WTC11 (cell line): Measurements from ENCODE around the gene ANO7. TPM values are rescaled to one million over a fixed set of nuclear protein-coding genes. Genes with fewer than 3 reads are reported as not detected.

Experiments
- ATAC-seq: fragments of 200-7000 bp; cut with Tn5 transposase; 2 replicates; pipeline ENCODE4 v1.10.0; 2021; ENCODE audit warnings: mild to moderate bottlenecking, moderate library complexity
- CTCF ChIA-PET: fragments of 300-600 bp; sonication (Branson Sonifier 250); formaldehyde crosslinking; loops from one replicate; lab custom pipeline; 2021; ENCODE audit warnings: antibody characterized with exemption; lab: Charles Lee
- POLR2A ChIA-PET: fragments of 350-600 bp; sonication (Branson Sonifier 250); formaldehyde crosslinking; loops from one replicate; lab custom pipeline; 2021; ENCODE audit warnings: antibody characterized with exemption; lab: Charles Lee
- DNase-seq: peaks from one replicate; pipeline ENCODE4 v3.0.0; 2021; ENCODE audit warnings: low spot score
- H3K27ac Mint-ChIP-seq: 2 replicates; pipeline ENCODE4 v1.8.0; 2021; ENCODE audit warnings: mixed read lengths
- H3K27me3 Mint-ChIP-seq: 2 replicates; pipeline ENCODE4 v1.8.0; 2021; ENCODE audit warnings: low read depth, mild to moderate bottlenecking, moderate library complexity, mixed read lengths
- H3K36me3 Mint-ChIP-seq: 2 replicates; pipeline ENCODE4 v1.8.0; 2021; ENCODE audit warnings: mixed read lengths
- H3K4me1 Mint-ChIP-seq: 2 replicates; pipeline ENCODE4 v1.8.0; 2022; ENCODE audit warnings: mixed read lengths
- H3K4me3 Mint-ChIP-seq: 2 replicates; pipeline ENCODE4 v1.8.0; 2021; ENCODE audit warnings: mild to moderate bottlenecking, moderate library complexity, mixed read lengths
- H3K9me3 Mint-ChIP-seq: 2 replicates; pipeline ENCODE4 v1.8.0; 2021; ENCODE audit warnings: mixed read lengths
- ATF1 ChIP-seq: sonication (generic); formaldehyde crosslinking; IDR thresholded peaks from 2 replicates; pipeline ENCODE4 v1.8.1; 2023; ENCODE audit warnings: mild to moderate bottlenecking, moderate library complexity, missing genetic modification reagents
- ATF2 ChIP-seq: sonication (generic); formaldehyde crosslinking; IDR thresholded peaks from 2 replicates; pipeline ENCODE4 v1.8.1; 2022; ENCODE audit warnings: low read depth, missing genetic modification reagents, borderline replicate concordance
- ATF6 ChIP-seq: sonication (generic); formaldehyde crosslinking; IDR thresholded peaks from 2 replicates; pipeline ENCODE4 v1.8.1; 2023; ENCODE audit warnings: mild to moderate bottlenecking, missing genetic modification reagents
- CREB1 ChIP-seq: sonication (generic); formaldehyde crosslinking; IDR thresholded peaks from 2 replicates; pipeline ENCODE4 v1.8.0; 2023; ENCODE audit warnings: mild to moderate bottlenecking, missing genetic modification reagents
- ERG ChIP-seq: fragments of 250-450 bp; sonication (Bioruptor Pico); IDR thresholded peaks from 2 replicates; pipeline ENCODE4 v1.8.0; 2021; ENCODE audit warnings: mild to moderate bottlenecking
- ETV6 ChIP-seq: sonication (generic); formaldehyde crosslinking; IDR thresholded peaks from 2 replicates; pipeline ENCODE4 v1.8.1; 2022; ENCODE audit warnings: mild to moderate bottlenecking, missing genetic modification reagents
- FOXK1 ChIP-seq: sonication (generic); formaldehyde crosslinking; IDR thresholded peaks from 2 replicates; pipeline ENCODE4 v1.8.0; 2022; ENCODE audit warnings: mild to moderate bottlenecking, moderate library complexity, missing genetic modification reagents
- GRHL2 ChIP-seq: fragments of 250-450 bp; sonication (Bioruptor Pico); IDR thresholded peaks from 2 replicates; pipeline ENCODE4 v1.8.0; 2022; ENCODE audit warnings: mild to moderate bottlenecking, moderate library complexity; ENCODE audit not compliant: insufficient replicate concordance, severe bottlenecking
- GTF2I ChIP-seq: fragments of 250-450 bp; sonication (Bioruptor Pico); conservative IDR thresholded peaks from 2 replicates; pipeline ENCODE4 v1.4.0; 2021; ENCODE audit warnings: mild to moderate bottlenecking
- KAT7 ChIP-seq: sonication (generic); formaldehyde crosslinking; IDR thresholded peaks from 2 replicates; pipeline ENCODE4 v1.8.1; 2023; ENCODE audit warnings: missing genetic modification reagents, mild to moderate bottlenecking, borderline replicate concordance
- MXD4 ChIP-seq: fragments of 250-450 bp; sonication (Bioruptor Pico); IDR thresholded peaks from 2 replicates; pipeline ENCODE4 v1.8.0; 2021; ENCODE audit warnings: mild to moderate bottlenecking, moderate library complexity, borderline replicate concordance
- NR1H2 ChIP-seq: sonication (generic); formaldehyde crosslinking; IDR thresholded peaks from 2 replicates; pipeline ENCODE4 v1.9.0; 2021; ENCODE audit warnings: mild to moderate bottlenecking, moderate library complexity, missing genetic modification reagents
- NR2C2 ChIP-seq: sonication (generic); formaldehyde crosslinking; IDR thresholded peaks from 2 replicates; pipeline ENCODE4 v1.8.0; 2022; ENCODE audit warnings: mild to moderate bottlenecking, missing genetic modification reagents
- OVOL2 ChIP-seq: fragments of 250-450 bp; sonication (Bioruptor Pico); IDR thresholded peaks from 2 replicates; pipeline ENCODE4 v1.9.0; 2021; ENCODE audit warnings: mild to moderate bottlenecking, borderline replicate concordance
- RORB ChIP-seq: fragments of 250-450 bp; sonication (Bioruptor Pico); IDR thresholded peaks from 2 replicates; pipeline ENCODE4 v1.9.0; 2021; ENCODE audit warnings: mild to moderate bottlenecking
- SMAD3 ChIP-seq: sonication (generic); formaldehyde crosslinking; IDR thresholded peaks from 2 replicates; pipeline ENCODE4 v1.8.0; 2022; ENCODE audit warnings: missing genetic modification reagents, mild to moderate bottlenecking, borderline replicate concordance
- SOX15 ChIP-seq: fragments of 250-450 bp; sonication (Bioruptor Pico); IDR thresholded peaks from 2 replicates; pipeline ENCODE4 v1.9.0; 2021; ENCODE audit warnings: mild to moderate bottlenecking
- STAT6 ChIP-seq: sonication (generic); formaldehyde crosslinking; conservative IDR thresholded peaks from 2 replicates; pipeline ENCODE4 v1.8.1; 2023; ENCODE audit warnings: mild to moderate bottlenecking, low read depth, missing genetic modification reagents, moderate library complexity
- TCF7 ChIP-seq: sonication (generic); formaldehyde crosslinking; IDR thresholded peaks from 2 replicates; pipeline ENCODE4 v1.8.0; 2022; ENCODE audit warnings: mild to moderate bottlenecking, low read depth, missing genetic modification reagents, moderate library complexity
- TEAD1 ChIP-seq: sonication (generic); formaldehyde crosslinking; IDR thresholded peaks from 2 replicates; pipeline ENCODE4 v1.8.0; 2022; ENCODE audit warnings: mild to moderate bottlenecking, missing genetic modification reagents
- TP53 ChIP-seq: sonication (generic); formaldehyde crosslinking; IDR thresholded peaks from 2 replicates; pipeline ENCODE4 v1.8.1; 2023; ENCODE audit warnings: mild to moderate bottlenecking, missing genetic modification reagents
- USF2 ChIP-seq: sonication (generic); formaldehyde crosslinking; IDR thresholded peaks from 2 replicates; pipeline ENCODE4 v1.8.1; 2023; ENCODE audit warnings: mild to moderate bottlenecking, missing genetic modification reagents, moderate library complexity
- ZBTB43 ChIP-seq: sonication (generic); formaldehyde crosslinking; IDR thresholded peaks from 2 replicates; pipeline ENCODE4 v1.8.1; 2023; ENCODE audit warnings: mild to moderate bottlenecking, missing genetic modification reagents
- ZNF121 ChIP-seq: sonication (generic); formaldehyde crosslinking; IDR thresholded peaks from 2 replicates; pipeline ENCODE4 v1.8.0; 2023; ENCODE audit warnings: missing genetic modification reagents
- total RNA-seq: library from RNA; stranded (reverse); gene quantifications from 3 replicates; pipeline ENCODE4 v1.2.3, GENCODE V29; 2021

Gene ANO7
- total RNA-seq, 1 experiment from 2014 or later, result 8.0 TPM

- POLR2A ChIA-PET, result no interaction called here
- ATAC-seq, result no peak
- Mint-ChIP-seq H3K9me3 (no peaks in the 10 kb centered on the region), H3K4me1 (peaks cover 4% of the 10 kb centered on the region), H3K36me3 (no peaks in the 10 kb centered on the region), H3K27me3 (no peaks in the 10 kb centered on the region), H3K27ac (no peak overlapping the region), H3K4me3 (no peak overlapping the region)
- TF ChIP-seq NR1H2 (CRISPR knock-in tag), result no peak
- TF ChIP-seq FOXK1, result no peak
- no peak for TF ChIP-seq CREB1 (CRISPR knock-in tag)
- no peak for TF ChIP-seq STAT6 (CRISPR knock-in tag)
- TF ChIP-seq RORB (CRISPR knock-in tag), result no peak
- TF ChIP-seq SOX15 (CRISPR knock-in tag), result no peak
- TF ChIP-seq SMAD3 (CRISPR knock-in tag), result no peak
- TF ChIP-seq ZBTB43 (CRISPR knock-in tag), result no peak
- TF ChIP-seq ATF6 (CRISPR knock-in tag), result no peak
- TF ChIP-seq ERG (CRISPR knock-in tag), result no peak
- no peak for TF ChIP-seq ZNF121
- CTCF ChIA-PET, result no interaction called here
- DNase-seq, result no peak
Observed at GRCh38 chr2:241209271-241209670, 20.8 kb downstream of the ANO7 start.

GRCh38 chr2:241211276-241211675, 22.8 kb downstream of the ANO7 start:
- no peaks in the 10 kb centered on the region for H3K36me3 Mint-ChIP-seq
- H3K9me3 Mint-ChIP-seq, result no peaks in the 10 kb centered on the region
- DNase-seq (no peak), ATAC-seq (no peak)
- peaks cover 10% of the 10 kb centered on the region for H3K4me1 Mint-ChIP-seq
- POLR2A ChIA-PET, result no interaction called here
- H3K27me3 Mint-ChIP-seq, result no peaks in the 10 kb centered on the region
- CTCF ChIA-PET, result no interaction called here
- H3K4me3 Mint-ChIP-seq, result no peak overlapping the region
- no peak for TF ChIP-seq MXD4
- H3K27ac Mint-ChIP-seq, result no peak overlapping the region

- Mint-ChIP-seq H3K36me3 (no peaks in the 10 kb centered on the region), H3K9me3 (no peaks in the 10 kb centered on the region), H3K4me1 (peaks cover 13% of the 10 kb centered on the region), H3K4me3 (no peak overlapping the region), H3K27me3 (no peaks in the 10 kb centered on the region), H3K27ac (no peak overlapping the region)
- POLR2A ChIA-PET, result no interaction called here
- DNase-seq (no peak), ATAC-seq (no peak)
- CTCF ChIA-PET, result no interaction called here
- TF ChIP-seq ETV6 (CRISPR knock-in tag) (no peak), ATF1 (CRISPR knock-in tag) (no peak), USF2 (CRISPR knock-in tag) (no peak), KAT7 (CRISPR knock-in tag) (no peak), OVOL2 (no peak), NR2C2 (CRISPR knock-in tag) (no peak), TP53 (no peak), GTF2I (CRISPR knock-in tag) (no peak), TCF7 (CRISPR knock-in tag) (no peak), TEAD1 (CRISPR knock-in tag) (no peak), GRHL2 (CRISPR knock-in tag) (no peak), ATF2 (no peak)
Observed at GRCh38 chr2:241213041-241213440, 24.6 kb downstream of the ANO7 start.
